HUES48 (cell line): Measurements from ENCODE around the gene TTC28.
A peak's percentile ranks its signal among the peaks of the same experiment; 100 is the strongest.

ENCODE experiments used
- H3K27ac ChIP-seq: one replicate; pipeline ENCODE4 v1.7.0; 2013; ENCODE audit warnings: low read depth, low read length, inconsistent platforms
- H3K27me3 ChIP-seq: 2 replicates; pipeline ENCODE4 v1.6.1; 2013; ENCODE audit warnings: mild to moderate bottlenecking, low read length; ENCODE audit not compliant: control insufficient read depth, insufficient read depth
- H3K36me3 ChIP-seq: 2 replicates; pipeline ENCODE4 v1.6.1; 2013; ENCODE audit warnings: low read length; ENCODE audit not compliant: control insufficient read depth, insufficient read depth
- H3K4me1 ChIP-seq: 2 replicates; pipeline ENCODE4 v1.6.1; 2013; ENCODE audit warnings: mild to moderate bottlenecking, low read length; ENCODE audit not compliant: control insufficient read depth, insufficient read depth
- H3K4me3 ChIP-seq: 2 replicates; pipeline ENCODE4 v1.5.1; 2013; ENCODE audit warnings: mild to moderate bottlenecking, low read depth, low read length
- H3K9ac ChIP-seq: 2 replicates; pipeline ENCODE4 v1.6.1; 2013; ENCODE audit warnings: mild to moderate bottlenecking, low read depth, low read length, moderate library complexity
- H3K9me3 ChIP-seq: 2 replicates; pipeline ENCODE4 v1.6.1; 2013; ENCODE audit warnings: low read length; ENCODE audit not compliant: control insufficient read depth, insufficient read depth

The TTC28 gene

GRCh38 chr22:28440592-28441390, 238.8 kb downstream of the TTC28 start:
- H3K36me3 ChIP-seq = no peaks in the 10 kb centered on the region
- H3K27me3 ChIP-seq = 0 out of 2 replicates have a peak, but pooled peaks cover 4% of the 10 kb centered on the region
- no peaks in the 10 kb centered on the region for H3K9me3 ChIP-seq
- no peak overlapping the region for H3K9ac ChIP-seq
- H3K4me3 ChIP-seq = no peak overlapping the region
- H3K27ac ChIP-seq = no peak overlapping the region
- peaks cover 12% of the 10 kb centered on the region; the same call in 1 of the 2 replicates for H3K4me1 ChIP-seq

GRCh38 chr22:28438183-28438768, 241.4 kb downstream of the TTC28 start:
- no peaks in the 10 kb centered on the region for H3K9me3 ChIP-seq
- H3K36me3 ChIP-seq = no peaks in the 10 kb centered on the region
- no peak overlapping the region for H3K9ac ChIP-seq
- no peak overlapping the region for H3K27ac ChIP-seq
- no peak overlapping the region for H3K4me3 ChIP-seq
- H3K27me3 ChIP-seq = 0 out of 2 replicates have a peak, but pooled peaks cover 4% of the 10 kb centered on the region
- peaks cover 8% of the 10 kb centered on the region; the same call in 1 of the 2 replicates for H3K4me1 ChIP-seq

- Histone ChIP-seq H3K4me1 (peaks cover 4% of the 10 kb centered on the region; the same call in 1 of the 2 replicates), H3K9me3 (no peaks in the 10 kb centered on the region), H3K27ac (no peak overlapping the region), H3K9ac (no peak overlapping the region), H3K36me3 (no peaks in the 10 kb centered on the region), H3K4me3 (no peak overlapping the region), H3K27me3 (no peaks in the 10 kb centered on the region)
Measured at GRCh38 chr22:28435982-28436381, 243.7 kb downstream of the TTC28 start.

GRCh38 chr22:28435140-28435768, 244.4 kb downstream of the TTC28 start:
- no peak overlapping the region for H3K4me3 ChIP-seq
- H3K27ac ChIP-seq = no peak overlapping the region
- H3K27me3 ChIP-seq = no peaks in the 10 kb centered on the region
- H3K9me3 ChIP-seq = no peaks in the 10 kb centered on the region
- H3K9ac ChIP-seq = no peak overlapping the region
- no peaks in the 10 kb centered on the region for H3K36me3 ChIP-seq
- H3K4me1 ChIP-seq = peaks cover 4% of the 10 kb centered on the region; the same call in 1 of the 2 replicates

GRCh38 chr22:28430466-28431025, 249.1 kb downstream of the TTC28 start:
- Histone ChIP-seq H3K9me3 (no peaks in the 10 kb centered on the region), H3K27me3 (no peaks in the 10 kb centered on the region), H3K36me3 (no peaks in the 10 kb centered on the region), H3K27ac (no peak overlapping the region), H3K4me1 (peaks cover 8% of the 10 kb centered on the region), H3K9ac (no peak overlapping the region), H3K4me3 (no peak overlapping the region)

GRCh38 chr22:28429711-28430110, 249.9 kb downstream of the TTC28 start:
- Histone ChIP-seq H3K9ac (no peak overlapping the region), H3K27ac (no peak overlapping the region), H3K27me3 (no peaks in the 10 kb centered on the region), H3K4me3 (no peak overlapping the region), H3K4me1 (peaks cover 15% of the 10 kb centered on the region), H3K9me3 (no peaks in the 10 kb centered on the region), H3K36me3 (no peaks in the 10 kb centered on the region)

GRCh38 chr22:28428271-28428670, 251.4 kb downstream of the TTC28 start:
- H3K9ac ChIP-seq = no peak overlapping the region

GRCh38 chr22:28426346-28427132, 253.1 kb downstream of the TTC28 start:
- H3K36me3 ChIP-seq = no peaks in the 10 kb centered on the region
- peaks cover 23% of the 10 kb centered on the region for H3K4me1 ChIP-seq
- H3K27me3 ChIP-seq = no peaks in the 10 kb centered on the region
- no peaks in the 10 kb centered on the region for H3K9me3 ChIP-seq
- no peak overlapping the region for H3K9ac ChIP-seq
- no peak overlapping the region for H3K27ac ChIP-seq
- H3K4me3 ChIP-seq = no peak overlapping the region

More at GRCh38 chr22:28428271-28428670, 251.4 kb downstream of the TTC28 start:
- no peaks in the 10 kb centered on the region for H3K27me3 ChIP-seq
- H3K4me3 ChIP-seq = no peak overlapping the region
- no peak overlapping the region for H3K27ac ChIP-seq
- no peaks in the 10 kb centered on the region for H3K36me3 ChIP-seq
- no peaks in the 10 kb centered on the region for H3K9me3 ChIP-seq
- peaks cover 28% of the 10 kb centered on the region for H3K4me1 ChIP-seq

GRCh38 chr22:28425211-28425610, 254.4 kb downstream of the TTC28 start:
- H3K36me3 ChIP-seq = no peaks in the 10 kb centered on the region
- H3K27me3 ChIP-seq = no peaks in the 10 kb centered on the region
- H3K9ac ChIP-seq = no peak overlapping the region
- H3K9me3 ChIP-seq = no peaks in the 10 kb centered on the region
- no peak overlapping the region for H3K27ac ChIP-seq
- no peak overlapping the region for H3K4me3 ChIP-seq
- peaks cover 24% of the 10 kb centered on the region for H3K4me1 ChIP-seq

- H3K27me3 ChIP-seq = no peaks in the 10 kb centered on the region
- no peak overlapping the region for H3K9ac ChIP-seq
- no peaks in the 10 kb centered on the region for H3K36me3 ChIP-seq
- H3K9me3 ChIP-seq = no peaks in the 10 kb centered on the region
- H3K27ac ChIP-seq = peak overlapping the region; percentile 41
- peaks cover 31% of the 10 kb centered on the region for H3K4me1 ChIP-seq
- H3K4me3 ChIP-seq = no peak overlapping the region
Measured at GRCh38 chr22:28424427-28425080, 255.1 kb downstream of the TTC28 start.
